WTC11 (cell line): ENCODE data around the gene ZNF750. TPM values are rescaled to one million over a fixed set of nuclear protein-coding genes. Genes with fewer than 3 reads are reported as not detected.

ENCODE experiments used
- ATAC-seq: fragments of 200-7000 bp; cut with Tn5 transposase; 2 replicates; pipeline ENCODE4 v1.10.0; 2021; ENCODE audit warnings: mild to moderate bottlenecking, moderate library complexity
- CTCF ChIA-PET: fragments of 300-600 bp; sonication (Branson Sonifier 250); formaldehyde crosslinking; loops from one replicate; lab custom pipeline; 2021; ENCODE audit warnings: antibody characterized with exemption; lab: Charles Lee
- POLR2A ChIA-PET: fragments of 350-600 bp; sonication (Branson Sonifier 250); formaldehyde crosslinking; loops from one replicate; lab custom pipeline; 2021; ENCODE audit warnings: antibody characterized with exemption; lab: Charles Lee
- DNase-seq: peaks from one replicate; pipeline ENCODE4 v3.0.0; 2021; ENCODE audit warnings: low spot score
- H3K27ac Mint-ChIP-seq: 2 replicates; pipeline ENCODE4 v1.8.0; 2021; ENCODE audit warnings: mixed read lengths
- H3K27me3 Mint-ChIP-seq: 2 replicates; pipeline ENCODE4 v1.8.0; 2021; ENCODE audit warnings: low read depth, mild to moderate bottlenecking, moderate library complexity, mixed read lengths
- H3K36me3 Mint-ChIP-seq: 2 replicates; pipeline ENCODE4 v1.8.0; 2021; ENCODE audit warnings: mixed read lengths
- H3K4me1 Mint-ChIP-seq: 2 replicates; pipeline ENCODE4 v1.8.0; 2022; ENCODE audit warnings: mixed read lengths
- H3K4me3 Mint-ChIP-seq: 2 replicates; pipeline ENCODE4 v1.8.0; 2021; ENCODE audit warnings: mild to moderate bottlenecking, moderate library complexity, mixed read lengths
- H3K9me3 Mint-ChIP-seq: 2 replicates; pipeline ENCODE4 v1.8.0; 2021; ENCODE audit warnings: mixed read lengths
- CREM ChIP-seq: sonication (generic); formaldehyde crosslinking; IDR thresholded peaks from 2 replicates; pipeline ENCODE4 v1.8.1; 2022; ENCODE audit warnings: mild to moderate bottlenecking, missing genetic modification reagents, moderate library complexity
- ESRRA ChIP-seq: sonication (generic); formaldehyde crosslinking; IDR thresholded peaks from 2 replicates; pipeline ENCODE4 v1.8.1; 2022; ENCODE audit warnings: mild to moderate bottlenecking, missing genetic modification reagents, borderline replicate concordance
- FOXK1 ChIP-seq: sonication (generic); formaldehyde crosslinking; IDR thresholded peaks from 2 replicates; pipeline ENCODE4 v1.8.0; 2022; ENCODE audit warnings: mild to moderate bottlenecking, moderate library complexity, missing genetic modification reagents
- FOXP1 ChIP-seq: sonication (generic); formaldehyde crosslinking; IDR thresholded peaks from 2 replicates; pipeline ENCODE4 v1.8.0; 2022; ENCODE audit warnings: missing genetic modification reagents, mild to moderate bottlenecking, moderate library complexity, borderline replicate concordance
- IRF2 ChIP-seq: sonication (generic); formaldehyde crosslinking; IDR thresholded peaks from 2 replicates; pipeline ENCODE4 v1.8.0; 2022; ENCODE audit warnings: low read depth, missing genetic modification reagents, borderline replicate concordance
- NFYB ChIP-seq: sonication (generic); formaldehyde crosslinking; conservative IDR thresholded peaks from 2 replicates; pipeline ENCODE4 v1.8.0; 2022; ENCODE audit warnings: low read depth, missing genetic modification reagents
- NR2C2 ChIP-seq: sonication (generic); formaldehyde crosslinking; IDR thresholded peaks from 2 replicates; pipeline ENCODE4 v1.8.0; 2022; ENCODE audit warnings: mild to moderate bottlenecking, missing genetic modification reagents
- SMAD3 ChIP-seq: sonication (generic); formaldehyde crosslinking; IDR thresholded peaks from 2 replicates; pipeline ENCODE4 v1.8.0; 2022; ENCODE audit warnings: missing genetic modification reagents, mild to moderate bottlenecking, borderline replicate concordance
- SMAD4 ChIP-seq: sonication (generic); formaldehyde crosslinking; IDR thresholded peaks from 2 replicates; pipeline ENCODE4 v1.8.0; 2022; ENCODE audit warnings: mild to moderate bottlenecking, missing genetic modification reagents
- ZBTB21 ChIP-seq: sonication (generic); formaldehyde crosslinking; IDR thresholded peaks from 2 replicates; pipeline ENCODE4 v1.8.1; 2023; ENCODE audit warnings: mild to moderate bottlenecking, missing genetic modification reagents, borderline replicate concordance
- ZNF232 ChIP-seq: sonication (generic); formaldehyde crosslinking; IDR thresholded peaks from 2 replicates; pipeline ENCODE4 v1.8.0; 2022; ENCODE audit warnings: mild to moderate bottlenecking, missing genetic modification reagents
- ZNF416 ChIP-seq: fragments of 250-450 bp; sonication (Bioruptor Pico); IDR thresholded peaks from 2 replicates; pipeline ENCODE4 v1.9.0; 2021; ENCODE audit warnings: mild to moderate bottlenecking, inconsistent platforms
- total RNA-seq: library from RNA; stranded (reverse); gene quantifications from 3 replicates; pipeline ENCODE4 v1.2.3, GENCODE V29; 2021
- TF ChIP-seq, protein P1 (sequence below): sonication (generic); formaldehyde crosslinking; IDR thresholded peaks from 2 replicates; pipeline ENCODE4 v1.8.0; 2022; ENCODE audit warnings: mild to moderate bottlenecking, missing genetic modification reagents
- TF ChIP-seq, protein P2 (sequence below): fragments of 250-450 bp; sonication (Bioruptor Pico); conservative IDR thresholded peaks from 2 replicates; pipeline ENCODE4 v1.9.0; 2021; ENCODE audit warnings: mild to moderate bottlenecking
- TF ChIP-seq, protein P3 (sequence below): sonication (generic); formaldehyde crosslinking; IDR thresholded peaks from 2 replicates; pipeline ENCODE4 v1.8.1; 2022; ENCODE audit warnings: low read depth, mild to moderate bottlenecking, moderate library complexity, missing genetic modification reagents, borderline replicate concordance
- TF ChIP-seq, protein P4 (sequence below): sonication (generic); formaldehyde crosslinking; IDR thresholded peaks from 2 replicates; pipeline ENCODE4 v1.8.1; 2023; ENCODE audit warnings: mild to moderate bottlenecking, missing genetic modification reagents
- TF ChIP-seq, protein P5 (sequence below): sonication (generic); formaldehyde crosslinking; IDR thresholded peaks from 2 replicates; pipeline ENCODE4 v1.8.1; 2023; ENCODE audit warnings: mild to moderate bottlenecking, missing genetic modification reagents, moderate library complexity
- TF ChIP-seq, protein P6 (sequence below): fragments of 250-450 bp; sonication (Bioruptor Pico); IDR thresholded peaks from 2 replicates; pipeline ENCODE4 v1.9.0; 2021; ENCODE audit warnings: mild to moderate bottlenecking
- TF ChIP-seq, protein P7 (sequence below): sonication (generic); formaldehyde crosslinking; IDR thresholded peaks from 2 replicates; pipeline ENCODE4 v1.8.0; 2023; ENCODE audit warnings: missing genetic modification reagents, mild to moderate bottlenecking, borderline replicate concordance
- TF ChIP-seq, protein P8 (sequence below): sonication (generic); formaldehyde crosslinking; IDR thresholded peaks from 2 replicates; pipeline ENCODE4 v1.8.0; 2022; ENCODE audit warnings: mild to moderate bottlenecking, missing genetic modification reagents

Gene ZNF750
- total RNA-seq, 1 experiment from 2014 or later: 0.04 TPM

DNA sequence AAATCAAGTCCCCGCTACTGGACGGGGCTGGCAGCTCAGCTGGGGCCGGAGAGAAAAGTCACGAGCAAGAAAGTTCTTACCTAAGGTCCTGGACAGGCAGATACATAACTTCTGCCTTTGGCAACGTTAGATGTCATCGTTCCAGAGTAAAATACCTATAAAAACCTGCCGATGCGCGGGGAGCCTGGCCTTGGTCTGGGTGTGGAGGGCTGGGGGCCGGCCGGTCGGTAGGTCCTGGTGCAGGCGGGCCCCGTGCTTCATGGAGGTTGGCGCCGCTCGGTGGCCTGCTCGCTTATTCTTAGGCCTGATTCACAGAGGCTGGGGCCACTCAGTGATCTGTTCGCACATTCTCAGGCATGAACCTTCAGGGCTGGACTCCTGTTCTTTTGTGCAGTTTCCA is 33.7 kb upstream of the ZNF750 start:
- TF ChIP-seq, protein P1, sequence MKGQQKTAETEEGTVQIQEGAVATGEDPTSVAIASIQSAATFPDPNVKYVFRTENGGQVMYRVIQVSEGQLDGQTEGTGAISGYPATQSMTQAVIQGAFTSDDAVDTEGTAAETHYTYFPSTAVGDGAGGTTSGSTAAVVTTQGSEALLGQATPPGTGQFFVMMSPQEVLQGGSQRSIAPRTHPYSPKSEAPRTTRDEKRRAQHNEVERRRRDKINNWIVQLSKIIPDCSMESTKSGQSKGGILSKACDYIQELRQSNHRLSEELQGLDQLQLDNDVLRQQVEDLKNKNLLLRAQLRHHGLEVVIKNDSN (CRISPR knock-in tag): no peak
- TF ChIP-seq ZBTB21 (CRISPR knock-in tag): no peak
- no peak for TF ChIP-seq FOXK1 (CRISPR knock-in tag)
- TF ChIP-seq, protein P2, sequence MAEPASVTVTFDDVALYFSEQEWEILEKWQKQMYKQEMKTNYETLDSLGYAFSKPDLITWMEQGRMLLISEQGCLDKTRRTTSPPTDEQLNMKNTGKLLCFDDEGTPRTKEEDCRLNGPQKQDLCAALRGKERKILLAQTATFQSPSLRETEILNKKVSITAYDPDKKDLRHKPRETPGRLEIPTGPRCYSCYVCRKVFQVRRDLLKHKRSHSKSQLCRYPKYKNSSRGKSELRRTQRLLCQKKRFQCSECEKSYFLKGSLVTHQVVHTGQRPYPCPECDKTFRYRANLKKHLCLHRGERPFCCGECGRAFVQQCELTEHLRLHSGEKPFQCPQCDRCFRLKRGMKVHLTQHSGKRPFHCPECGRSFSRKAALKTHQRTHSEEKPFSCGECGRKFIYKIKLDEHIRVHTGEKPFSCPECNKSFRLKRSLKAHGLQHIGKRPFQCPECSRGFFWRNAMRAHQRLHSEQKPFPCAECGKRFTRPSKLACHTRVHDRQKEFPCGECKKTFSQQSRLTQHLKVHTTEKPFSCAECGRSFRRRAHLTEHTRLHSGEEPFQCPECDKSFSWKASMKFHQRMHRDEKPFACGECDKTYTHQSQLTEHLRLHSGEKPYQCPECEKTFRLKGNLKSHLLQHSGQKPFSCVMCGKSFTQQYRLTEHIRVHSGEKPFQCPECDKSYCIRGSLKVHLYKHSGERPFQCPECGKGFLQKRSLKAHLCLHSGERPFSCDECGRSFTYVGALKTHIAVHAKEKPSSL (CRISPR knock-in tag): no peak
- no peak for TF ChIP-seq ESRRA (CRISPR knock-in tag)
- TF ChIP-seq, protein P3, sequence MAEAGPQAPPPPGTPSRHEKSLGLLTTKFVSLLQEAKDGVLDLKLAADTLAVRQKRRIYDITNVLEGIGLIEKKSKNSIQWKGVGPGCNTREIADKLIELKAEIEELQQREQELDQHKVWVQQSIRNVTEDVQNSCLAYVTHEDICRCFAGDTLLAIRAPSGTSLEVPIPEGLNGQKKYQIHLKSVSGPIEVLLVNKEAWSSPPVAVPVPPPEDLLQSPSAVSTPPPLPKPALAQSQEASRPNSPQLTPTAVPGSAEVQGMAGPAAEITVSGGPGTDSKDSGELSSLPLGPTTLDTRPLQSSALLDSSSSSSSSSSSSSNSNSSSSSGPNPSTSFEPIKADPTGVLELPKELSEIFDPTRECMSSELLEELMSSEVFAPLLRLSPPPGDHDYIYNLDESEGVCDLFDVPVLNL (CRISPR knock-in tag): no peak
- no peak for TF ChIP-seq NR2C2 (CRISPR knock-in tag)
- TF ChIP-seq ZNF232 (CRISPR knock-in tag): no peak
- TF ChIP-seq, protein P4, sequence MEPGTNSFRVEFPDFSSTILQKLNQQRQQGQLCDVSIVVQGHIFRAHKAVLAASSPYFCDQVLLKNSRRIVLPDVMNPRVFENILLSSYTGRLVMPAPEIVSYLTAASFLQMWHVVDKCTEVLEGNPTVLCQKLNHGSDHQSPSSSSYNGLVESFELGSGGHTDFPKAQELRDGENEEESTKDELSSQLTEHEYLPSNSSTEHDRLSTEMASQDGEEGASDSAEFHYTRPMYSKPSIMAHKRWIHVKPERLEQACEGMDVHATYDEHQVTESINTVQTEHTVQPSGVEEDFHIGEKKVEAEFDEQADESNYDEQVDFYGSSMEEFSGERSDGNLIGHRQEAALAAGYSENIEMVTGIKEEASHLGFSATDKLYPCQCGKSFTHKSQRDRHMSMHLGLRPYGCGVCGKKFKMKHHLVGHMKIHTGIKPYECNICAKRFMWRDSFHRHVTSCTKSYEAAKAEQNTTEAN (CRISPR knock-in tag): no peak
- no peak for TF ChIP-seq ZNF416 (CRISPR knock-in tag)
- no peak for TF ChIP-seq SMAD4 (CRISPR knock-in tag)
- TF ChIP-seq, protein P5, sequence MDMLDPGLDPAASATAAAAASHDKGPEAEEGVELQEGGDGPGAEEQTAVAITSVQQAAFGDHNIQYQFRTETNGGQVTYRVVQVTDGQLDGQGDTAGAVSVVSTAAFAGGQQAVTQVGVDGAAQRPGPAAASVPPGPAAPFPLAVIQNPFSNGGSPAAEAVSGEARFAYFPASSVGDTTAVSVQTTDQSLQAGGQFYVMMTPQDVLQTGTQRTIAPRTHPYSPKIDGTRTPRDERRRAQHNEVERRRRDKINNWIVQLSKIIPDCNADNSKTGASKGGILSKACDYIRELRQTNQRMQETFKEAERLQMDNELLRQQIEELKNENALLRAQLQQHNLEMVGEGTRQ (CRISPR knock-in tag): no peak
- no peak for TF ChIP-seq SMAD3
- TF ChIP-seq CREM (CRISPR knock-in tag): no peak
- TF ChIP-seq, protein P6, sequence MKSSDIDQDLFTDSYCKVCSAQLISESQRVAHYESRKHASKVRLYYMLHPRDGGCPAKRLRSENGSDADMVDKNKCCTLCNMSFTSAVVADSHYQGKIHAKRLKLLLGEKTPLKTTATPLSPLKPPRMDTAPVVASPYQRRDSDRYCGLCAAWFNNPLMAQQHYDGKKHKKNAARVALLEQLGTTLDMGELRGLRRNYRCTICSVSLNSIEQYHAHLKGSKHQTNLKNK (CRISPR knock-in tag): no peak
- TF ChIP-seq, protein P7, sequence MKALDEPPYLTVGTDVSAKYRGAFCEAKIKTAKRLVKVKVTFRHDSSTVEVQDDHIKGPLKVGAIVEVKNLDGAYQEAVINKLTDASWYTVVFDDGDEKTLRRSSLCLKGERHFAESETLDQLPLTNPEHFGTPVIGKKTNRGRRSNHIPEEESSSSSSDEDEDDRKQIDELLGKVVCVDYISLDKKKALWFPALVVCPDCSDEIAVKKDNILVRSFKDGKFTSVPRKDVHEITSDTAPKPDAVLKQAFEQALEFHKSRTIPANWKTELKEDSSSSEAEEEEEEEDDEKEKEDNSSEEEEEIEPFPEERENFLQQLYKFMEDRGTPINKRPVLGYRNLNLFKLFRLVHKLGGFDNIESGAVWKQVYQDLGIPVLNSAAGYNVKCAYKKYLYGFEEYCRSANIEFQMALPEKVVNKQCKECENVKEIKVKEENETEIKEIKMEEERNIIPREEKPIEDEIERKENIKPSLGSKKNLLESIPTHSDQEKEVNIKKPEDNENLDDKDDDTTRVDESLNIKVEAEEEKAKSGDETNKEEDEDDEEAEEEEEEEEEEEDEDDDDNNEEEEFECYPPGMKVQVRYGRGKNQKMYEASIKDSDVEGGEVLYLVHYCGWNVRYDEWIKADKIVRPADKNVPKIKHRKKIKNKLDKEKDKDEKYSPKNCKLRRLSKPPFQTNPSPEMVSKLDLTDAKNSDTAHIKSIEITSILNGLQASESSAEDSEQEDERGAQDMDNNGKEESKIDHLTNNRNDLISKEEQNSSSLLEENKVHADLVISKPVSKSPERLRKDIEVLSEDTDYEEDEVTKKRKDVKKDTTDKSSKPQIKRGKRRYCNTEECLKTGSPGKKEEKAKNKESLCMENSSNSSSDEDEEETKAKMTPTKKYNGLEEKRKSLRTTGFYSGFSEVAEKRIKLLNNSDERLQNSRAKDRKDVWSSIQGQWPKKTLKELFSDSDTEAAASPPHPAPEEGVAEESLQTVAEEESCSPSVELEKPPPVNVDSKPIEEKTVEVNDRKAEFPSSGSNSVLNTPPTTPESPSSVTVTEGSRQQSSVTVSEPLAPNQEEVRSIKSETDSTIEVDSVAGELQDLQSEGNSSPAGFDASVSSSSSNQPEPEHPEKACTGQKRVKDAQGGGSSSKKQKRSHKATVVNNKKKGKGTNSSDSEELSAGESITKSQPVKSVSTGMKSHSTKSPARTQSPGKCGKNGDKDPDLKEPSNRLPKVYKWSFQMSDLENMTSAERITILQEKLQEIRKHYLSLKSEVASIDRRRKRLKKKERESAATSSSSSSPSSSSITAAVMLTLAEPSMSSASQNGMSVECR (CRISPR knock-in tag): no peak
- no peak for TF ChIP-seq IRF2 (CRISPR knock-in tag)
- TF ChIP-seq, protein P8, sequence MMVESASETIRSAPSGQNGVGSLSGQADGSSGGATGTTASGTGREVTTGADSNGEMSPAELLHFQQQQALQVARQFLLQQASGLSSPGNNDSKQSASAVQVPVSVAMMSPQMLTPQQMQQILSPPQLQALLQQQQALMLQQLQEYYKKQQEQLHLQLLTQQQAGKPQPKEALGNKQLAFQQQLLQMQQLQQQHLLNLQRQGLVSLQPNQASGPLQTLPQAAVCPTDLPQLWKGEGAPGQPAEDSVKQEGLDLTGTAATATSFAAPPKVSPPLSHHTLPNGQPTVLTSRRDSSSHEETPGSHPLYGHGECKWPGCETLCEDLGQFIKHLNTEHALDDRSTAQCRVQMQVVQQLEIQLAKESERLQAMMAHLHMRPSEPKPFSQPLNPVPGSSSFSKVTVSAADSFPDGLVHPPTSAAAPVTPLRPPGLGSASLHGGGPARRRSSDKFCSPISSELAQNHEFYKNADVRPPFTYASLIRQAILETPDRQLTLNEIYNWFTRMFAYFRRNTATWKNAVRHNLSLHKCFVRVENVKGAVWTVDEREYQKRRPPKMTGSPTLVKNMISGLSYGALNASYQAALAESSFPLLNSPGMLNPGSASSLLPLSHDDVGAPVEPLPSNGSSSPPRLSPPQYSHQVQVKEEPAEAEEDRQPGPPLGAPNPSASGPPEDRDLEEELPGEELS (CRISPR knock-in tag): no peak
- no peak for TF ChIP-seq FOXP1 (CRISPR knock-in tag)
- TF ChIP-seq NFYB (CRISPR knock-in tag): no peak
- POLR2A ChIA-PET: no interaction called here
- DNase-seq: no peak

More for the DNA sequence above, 33.7 kb upstream of the ZNF750 start:
- peaks cover 15% of the 10 kb centered on the region for H3K36me3 Mint-ChIP-seq
- no peak for ATAC-seq
- H3K4me1 Mint-ChIP-seq: peaks cover 24% of the 10 kb centered on the region
- CTCF ChIA-PET: interaction anchor here (1.4 kb wide), 1 partner anchor 10 kb away, joined by 3 read pairs; no protein-coding TSS in a partner anchor
- H3K9me3 Mint-ChIP-seq: no peaks in the 10 kb centered on the region
- H3K4me3 Mint-ChIP-seq: no peak overlapping the region
- no peaks in the 10 kb centered on the region for H3K27me3 Mint-ChIP-seq
- peak overlapping the region; percentile 81 for H3K27ac Mint-ChIP-seq
